HepG2 (cell line): Measurements from ENCODE around the gene PUS1. TPM values are rescaled to one million over a fixed set of nuclear protein-coding genes. Genes with fewer than 3 reads are reported as not detected.
A peak's percentile ranks its signal among the peaks of the same experiment; 100 is the strongest.

Source experiments
- ARNT2 ChIP-seq: sonication (generic); formaldehyde crosslinking; IDR thresholded peaks from 2 replicates; pipeline ENCODE4 v1.8.0; 2022; ENCODE audit warnings: mild to moderate bottlenecking, low read depth, missing genetic modification reagents, moderate library complexity
- ATF4 ChIP-seq, 2 experiments: fragments of 450-650 bp in 1 of 2; sonication (generic) in 1 of 2; formaldehyde crosslinking; IDR thresholded peaks; 2 replicates each; pipeline versions ENCODE4 v1.5.0 to v1.8.0; 2020 to 2022; ENCODE audit warnings: mild to moderate bottlenecking in 1 of 2, missing genetic modification reagents in 1 of 2
- DRAP1 ChIP-seq: IDR thresholded peaks from 2 replicates; pipeline ENCODE4 v1.6.1; 2016; ENCODE audit warnings: missing genetic modification reagents, missing compliant biosample characterization
- FOSL1 ChIP-seq: sonication (generic); formaldehyde crosslinking; IDR thresholded peaks from 2 replicates; pipeline ENCODE4 v1.9.0; 2021; ENCODE audit warnings: missing genetic modification reagents, borderline replicate concordance
- GLMP ChIP-seq: sonication (generic); formaldehyde crosslinking; IDR thresholded peaks from 2 replicates; pipeline ENCODE4 v1.9.0; 2021; ENCODE audit warnings: missing genetic modification reagents, mild to moderate bottlenecking, borderline replicate concordance
- KAT8 ChIP-seq: IDR thresholded peaks from 2 replicates; pipeline ENCODE4 v1.6.1; 2016; ENCODE audit warnings: missing genetic modification reagents, missing compliant biosample characterization
- NR3C1 ChIP-seq: sonication (generic); formaldehyde crosslinking; IDR thresholded peaks from 2 replicates; pipeline ENCODE4 v1.4.0; 2020; ENCODE audit warnings: missing genetic modification reagents
- NRL ChIP-seq: sonication (generic); formaldehyde crosslinking; IDR thresholded peaks from 2 replicates; pipeline ENCODE4 v1.5.0; 2020; ENCODE audit warnings: missing genetic modification reagents, mild to moderate bottlenecking, moderate library complexity, borderline replicate concordance
- POLR2A ChIP-seq, 2 experiments: IDR thresholded peaks; 2 replicates each; pipeline ENCODE4 v1.6.1; 2011; ENCODE audit warnings: low read depth in 2 of 2, low read length in 2 of 2, mild to moderate bottlenecking in 1 of 2, moderate library complexity in 1 of 2; ENCODE audit not compliant: insufficient read depth in 1 of 2
- SOX13 ChIP-seq, 3 experiments: fragments of 450-650 bp in 1 of 3; sonication (generic) in 1 of 3; formaldehyde crosslinking in 1 of 3; IDR thresholded peaks in 2 of 3; conservative IDR thresholded peaks in 1 of 3; 2 replicates each; pipeline versions ENCODE4 v1.5.0 to v1.6.1; 2016 to 2020; ENCODE audit warnings: antibody characterized with exemption in 1 of 3, mild to moderate bottlenecking in 1 of 3, missing compliant biosample characterization in 1 of 3, missing genetic modification reagents in 1 of 3, moderate library complexity in 1 of 3
- YEATS2 ChIP-seq: sonication (generic); formaldehyde crosslinking; IDR thresholded peaks from 2 replicates; pipeline ENCODE4 v1.4.0; 2020; ENCODE audit warnings: missing genetic modification reagents, borderline replicate concordance
- YY1 ChIP-seq: IDR thresholded peaks from 2 replicates; pipeline ENCODE4 v1.6.1; 2011; ENCODE audit warnings: low read length, low read depth, moderate library complexity, mild to moderate bottlenecking; ENCODE audit not compliant: insufficient read depth, insufficient replicate concordance
- ZFP36 ChIP-seq: fragments of 150-350 bp; IDR thresholded peaks from 2 replicates; pipeline ENCODE4 v1.6.1; 2018; ENCODE audit warnings: borderline replicate concordance, low read length, low read depth; ENCODE audit not compliant: partially characterized antibody
- ZFP41 ChIP-seq: sonication (generic); formaldehyde crosslinking; IDR thresholded peaks from 2 replicates; pipeline ENCODE4 v1.4.0; 2020; ENCODE audit warnings: mild to moderate bottlenecking, missing genetic modification reagents, borderline replicate concordance
- ZNF263 ChIP-seq: sonication (generic); formaldehyde crosslinking; IDR thresholded peaks from 2 replicates; pipeline ENCODE4 v1.4.0; 2020; ENCODE audit warnings: missing genetic modification reagents
- ZNF337 ChIP-seq: sonication (generic); formaldehyde crosslinking; IDR thresholded peaks from 2 replicates; pipeline ENCODE4 v1.5.1; 2020; ENCODE audit warnings: missing genetic modification reagents, low read depth, mild to moderate bottlenecking, borderline replicate concordance
- ZNF446 ChIP-seq: sonication (generic); formaldehyde crosslinking; IDR thresholded peaks from 2 replicates; pipeline ENCODE4 v1.5.0; 2020; ENCODE audit warnings: mild to moderate bottlenecking, missing genetic modification reagents
- ZNF550 ChIP-seq: sonication (generic); formaldehyde crosslinking; IDR thresholded peaks from 2 replicates; pipeline ENCODE4 v1.4.0; 2020; ENCODE audit warnings: mild to moderate bottlenecking, missing genetic modification reagents, borderline replicate concordance
- ZNF678 ChIP-seq: sonication (generic); formaldehyde crosslinking; IDR thresholded peaks from 2 replicates; pipeline ENCODE4 v1.4.0; 2020; ENCODE audit warnings: mild to moderate bottlenecking, missing genetic modification reagents
- ZNF770 ChIP-seq: sonication (generic); formaldehyde crosslinking; IDR thresholded peaks from 2 replicates; pipeline ENCODE4 v1.5.0; 2020; ENCODE audit warnings: mild to moderate bottlenecking, missing genetic modification reagents
- ZSCAN5A ChIP-seq: sonication (generic); formaldehyde crosslinking; IDR thresholded peaks from 2 replicates; pipeline ENCODE4 v1.8.0; 2022; ENCODE audit warnings: mild to moderate bottlenecking, missing genetic modification reagents, borderline replicate concordance
- polyA plus RNA-seq, 8 experiments: library from polyadenylated mRNA; depleted of rRNA in 3 of 8; stranded (reverse) in 7 of 8; unstranded in 1 of 8; fragments of >200 nt; fragmentation: Illumina TruSeq in 4 of 8; extraction: Trizol in 4 of 8; gene quantifications; 2 replicates each; pipeline versions ENCODE4 v1.2.1 to v1.2.3, GENCODE V29; 2011 to 2016; ENCODE audit warnings: low read depth in 4 of 8, missing spikeins in 1 of 8, mixed read lengths in 1 of 8; ENCODE audit not compliant: insufficient read depth in 1 of 8
- total RNA-seq, 5 experiments: library from RNA; depleted of rRNA; stranded (reverse); fragments of >200 nt; fragmentation: Illumina TruSeq; extraction: Trizol; gene quantifications; 2 replicates each; pipeline ENCODE4 v1.2.3, GENCODE V29; 2016; ENCODE audit warnings: low read depth in 1 of 5

PUS1 gene
- total and polyA plus RNA-seq, 2 of the 13 experiments (the other 11 are each of a cell fraction or from before 2014, with no cell fraction given): 19.2 to 24.7 TPM

GRCh38 chr12:131949431-131950181 is 20.5 kb downstream of the PUS1 start, which contains the start of gene EP400 (continued):
- TF ChIP-seq ZFP36 (no peak), POLR2A (IDR thresholded peaks at IDR 0.05; ENCODE audit: insufficient read depth in 1 of 2, low read depth in 2 of 2, low read length in 2 of 2) (peak; percentile 54 to 60; a peak in 3 of 4 replicates), ARNT2 (CRISPR knock-in tag) (peak; percentile 58; the same call in 1 of the 2 replicates), YY1 (peak; percentile 84), YEATS2 (CRISPR knock-in tag) (0 out of 2 replicates have a peak, but pooled peaks have one; percentile 16), ATF4 (CRISPR knock-in tag; IDR thresholded peaks at IDR 0.05) (peak in 1 of 2 experiments; percentile 51; a peak in 1 of 4 replicates), ZNF263 (CRISPR knock-in tag) (0 out of 2 replicates have a peak, but pooled peaks have one; percentile 12), SOX13 (IDR thresholded peaks at IDR 0.05) (no peak), SOX13 (CRISPR knock-in tag; conservative IDR thresholded peaks at IDR 0.05 in 1 of 2, IDR thresholded peaks at IDR 0.05 in 1 of 2) (peak in 1 of 2 experiments; percentile 22; a peak in 1 of 4 replicates), ZNF678 (CRISPR knock-in tag) (no peak), ZNF446 (CRISPR knock-in tag) (peak; percentile 35; the same call in 1 of the 2 replicates), ZFP41 (CRISPR knock-in tag) (no peak), NRL (CRISPR knock-in tag) (no peak; the same call in 1 of the 2 replicates), ZNF337 (CRISPR knock-in tag) (no peak), GLMP (CRISPR knock-in tag) (no peak), FOSL1 (no peak), ZSCAN5A (CRISPR knock-in tag) (no peak), NR3C1 (no peak), ZNF550 (CRISPR knock-in tag) (no peak), KAT8 (0 out of 2 replicates have a peak, but pooled peaks have one; percentile 13), ZNF770 (CRISPR knock-in tag) (peak; percentile 85), DRAP1 (CRISPR knock-in tag) (no peak)
